HG03460 (cell line): ENCODE measurements around the gene GPR35.
"Not testable (repeated sequence)": the region's sequence is repeated elsewhere in the genome, so short reads cannot be mapped to it uniquely, and the experiment has no call there.

Source experiments
- ATAC-seq: cut with Tn5 transposase; IDR thresholded peaks from one replicate; pipeline ENCODE4 v1.9.1; 2021; ENCODE audit not compliant: unreplicated experiment

Gene GPR35

DNA sequence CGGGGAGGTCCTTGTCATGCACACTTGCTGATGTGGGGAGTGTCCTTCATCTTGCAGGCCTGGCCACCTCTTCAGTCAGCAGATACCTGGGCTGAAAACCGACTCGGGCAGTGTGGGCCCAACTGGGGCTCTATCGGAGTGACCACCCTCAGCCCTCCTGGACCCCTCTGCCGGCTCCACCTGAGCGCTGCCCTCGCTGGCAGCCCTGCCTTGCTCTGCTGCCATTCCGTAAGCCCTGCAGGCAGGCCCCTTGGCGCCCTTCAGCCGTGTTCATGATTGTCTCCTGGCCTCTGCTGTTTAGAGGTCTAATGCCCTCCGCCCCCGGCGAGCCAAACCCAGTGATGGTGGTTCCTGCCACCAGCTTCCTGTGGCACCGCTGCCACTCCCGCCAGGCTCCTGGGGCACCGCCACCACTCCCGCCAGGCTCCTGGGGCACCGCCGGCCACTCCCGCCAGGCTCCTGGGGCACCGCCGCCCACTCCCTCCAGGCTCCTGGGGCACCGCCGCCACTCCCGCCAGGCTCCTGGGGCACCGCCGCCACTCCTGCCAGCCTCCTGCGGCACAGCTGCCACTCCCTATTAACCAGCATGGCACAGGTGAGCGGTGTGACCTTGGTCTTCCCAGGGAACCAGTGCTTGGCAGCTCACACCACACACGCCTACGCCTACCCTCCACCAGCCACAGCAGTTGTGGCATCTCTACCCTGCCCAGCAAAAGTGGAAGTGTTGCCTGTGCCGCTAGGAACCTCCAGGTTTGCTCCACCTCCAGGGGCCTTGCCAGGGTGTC, 22.8 kb upstream of the GPR35 start:
- no peak for ATAC-seq

GRCh38 chr2:240603081-240603835, 22.0 kb upstream of the GPR35 start:
- no peak for ATAC-seq

DNA sequence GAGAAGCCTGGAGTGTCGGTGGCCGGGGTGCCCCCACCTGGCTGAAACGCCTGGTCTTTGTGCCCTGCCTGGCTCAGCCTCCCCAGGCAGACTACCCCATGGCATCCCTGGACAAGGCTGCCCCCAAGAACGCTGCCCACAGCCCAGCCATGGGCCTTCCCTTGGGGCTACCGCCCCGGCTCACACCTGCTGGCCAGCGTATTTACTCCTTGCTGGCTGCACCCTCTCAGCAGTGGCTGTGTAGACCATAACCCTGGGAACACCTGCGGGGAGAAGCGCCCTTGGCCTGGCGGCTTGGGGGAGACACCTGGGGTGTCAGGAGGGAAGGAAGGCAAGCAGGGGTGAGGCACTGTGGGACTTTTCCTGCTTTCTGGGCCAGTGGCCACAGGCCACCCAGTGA, 21.4 kb upstream of the GPR35 start:
- no peak for ATAC-seq

DNA sequence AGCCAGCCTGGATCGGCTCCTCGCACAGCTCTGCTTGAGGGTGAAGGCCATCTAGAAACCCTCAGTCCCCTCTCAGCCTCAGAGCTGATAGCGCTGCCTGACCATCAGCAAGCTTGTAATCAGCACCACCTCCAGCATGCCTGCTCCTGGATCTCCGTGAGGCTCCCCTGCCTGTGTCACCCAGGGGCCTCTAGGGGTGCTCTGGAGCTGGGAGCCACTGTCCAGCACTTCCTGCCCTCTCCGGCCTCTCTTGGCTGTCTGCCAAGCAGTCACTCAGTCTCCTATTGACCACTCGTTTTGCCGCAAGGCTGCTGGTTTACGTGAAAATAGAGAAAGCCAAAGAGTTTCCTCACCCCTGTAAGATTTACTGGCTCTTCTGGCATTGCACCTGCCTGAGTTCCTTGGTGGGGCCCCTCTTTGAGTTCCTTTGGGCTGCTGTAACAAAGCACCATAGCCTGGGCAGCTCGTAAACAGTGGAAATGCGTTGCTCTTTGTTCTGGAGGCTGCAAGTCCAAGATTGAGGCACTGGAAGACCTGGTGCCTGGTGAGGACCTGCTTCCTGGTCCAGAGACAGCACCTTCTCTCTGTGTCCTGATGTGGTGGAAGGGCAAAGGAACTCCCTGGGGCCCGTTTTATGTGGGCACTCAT, 20.9 kb upstream of the GPR35 start:
- ATAC-seq, result no peak

- no peak for ATAC-seq
These were observed 20.2 kb upstream of the GPR35 start for GRCh38 chr2:240604939-240605716.

DNA sequence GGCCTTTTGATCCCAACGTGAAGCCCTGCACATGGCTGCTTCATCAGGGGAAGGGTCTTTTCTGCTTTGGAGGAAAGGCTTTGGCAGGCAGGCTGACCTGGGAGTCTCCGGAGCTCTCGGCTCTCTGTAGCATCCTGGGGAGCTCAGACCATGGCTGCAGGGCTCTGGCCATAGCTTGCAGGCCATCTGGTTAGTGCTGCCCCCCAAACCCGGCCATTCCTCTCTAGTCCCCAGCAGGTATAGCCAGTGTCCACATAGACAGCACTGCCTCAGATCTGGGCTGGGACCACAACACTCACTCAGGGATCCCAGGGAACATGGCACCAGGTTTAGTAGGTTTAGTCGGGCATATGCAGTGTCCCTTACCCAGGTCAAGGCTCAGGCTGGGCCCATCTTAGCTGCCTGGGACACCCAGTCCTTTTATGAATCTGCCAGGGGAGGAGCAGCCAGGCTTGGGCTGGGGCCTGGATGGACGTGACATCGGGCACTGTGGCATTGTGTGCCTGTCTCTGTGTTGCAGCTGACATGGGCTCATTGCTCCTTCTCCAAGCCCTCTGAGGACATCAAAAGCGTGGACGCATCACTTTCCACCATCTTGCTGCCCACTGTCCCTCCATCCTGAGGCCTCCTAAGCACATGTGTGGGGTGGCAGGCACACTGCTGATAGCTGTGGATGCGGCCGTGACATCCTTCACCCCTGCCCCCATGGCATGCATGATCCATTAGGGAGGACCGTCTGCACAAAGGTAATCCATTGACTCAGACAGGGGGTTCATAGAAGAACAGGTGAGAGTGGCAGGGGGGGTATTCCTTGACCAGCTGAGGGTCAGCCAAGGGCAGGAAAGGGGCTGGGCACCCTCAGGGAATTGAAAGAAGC, 19.2 kb upstream of the GPR35 start:
- ATAC-seq, result no peak

DNA sequence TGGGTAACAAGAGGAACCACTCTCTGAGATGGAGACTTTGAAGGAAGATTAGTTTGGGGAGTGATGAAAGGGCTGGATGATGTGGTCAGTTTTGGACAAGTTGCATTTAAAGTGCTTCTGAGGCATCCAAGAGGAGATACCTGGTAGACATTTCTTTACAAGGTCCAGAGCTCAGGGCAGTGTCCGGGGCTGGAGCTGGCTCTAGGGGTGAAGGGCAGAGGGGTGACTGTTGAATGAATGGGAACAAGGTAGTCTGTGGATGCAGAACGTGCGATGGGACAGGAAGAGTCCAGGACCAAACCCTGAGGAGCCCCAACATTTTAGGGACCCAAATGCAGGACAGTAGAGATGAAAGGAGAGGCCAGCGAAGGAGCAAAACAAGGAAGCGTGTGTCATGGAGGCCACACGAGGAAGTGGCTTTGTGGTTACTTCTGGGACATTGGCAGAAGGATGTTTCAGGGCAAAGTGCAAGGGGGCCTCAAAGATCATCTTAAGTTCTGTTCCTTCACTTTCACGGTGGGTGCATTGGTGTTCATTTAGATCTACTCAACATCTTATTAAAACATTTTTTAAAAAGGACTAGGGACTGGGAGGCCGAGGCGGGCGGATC, 13.6 kb upstream of the GPR35 start:
- no peak for ATAC-seq

GRCh38 chr2:240613781-240614180, 11.5 kb upstream of the GPR35 start:
- no peak for ATAC-seq

DNA sequence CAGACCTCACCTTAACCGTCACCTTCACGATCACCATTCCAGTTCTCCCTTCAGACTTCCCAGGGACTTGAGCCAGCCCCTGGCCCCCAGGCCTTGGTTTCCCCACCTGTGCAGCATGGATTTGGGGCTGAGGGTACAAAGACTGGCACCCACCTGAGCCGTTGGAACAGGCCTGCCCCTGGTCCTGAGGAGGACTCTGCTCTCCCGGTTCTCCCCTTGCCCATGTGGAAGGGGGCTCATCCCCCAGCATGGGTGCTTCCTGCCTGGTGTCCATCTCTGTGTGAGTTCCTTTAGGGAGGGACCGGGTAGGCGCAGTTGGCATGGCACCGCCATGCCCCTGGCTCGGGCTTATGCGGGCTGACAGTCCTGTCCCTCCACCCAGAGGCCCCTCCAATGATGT, 10.9 kb upstream of the GPR35 start:
- ATAC-seq, result no peak

DNA sequence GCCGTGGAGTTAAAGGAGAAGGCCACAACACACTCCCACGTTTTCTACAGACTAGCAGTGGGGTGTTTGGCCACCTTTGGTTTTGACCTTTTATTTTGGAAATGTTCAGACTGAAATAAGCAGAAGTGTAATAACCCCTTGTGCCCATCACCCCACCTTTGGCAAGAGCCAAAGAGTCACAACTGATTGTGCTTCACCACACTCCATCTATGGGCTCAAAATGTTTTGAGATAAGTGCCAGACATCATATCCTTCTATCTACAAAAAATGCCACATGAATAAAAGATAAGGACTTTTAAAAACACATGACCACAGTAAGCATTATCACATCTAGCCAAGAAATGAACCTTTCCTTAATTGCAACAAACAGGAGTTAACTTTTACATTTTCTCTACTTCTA, 9.9 kb upstream of the GPR35 start:
- ATAC-seq, result no peak

GRCh38 chr2:240615820-240616547, 9.3 kb upstream of the GPR35 start:
- no peak for ATAC-seq

DNA sequence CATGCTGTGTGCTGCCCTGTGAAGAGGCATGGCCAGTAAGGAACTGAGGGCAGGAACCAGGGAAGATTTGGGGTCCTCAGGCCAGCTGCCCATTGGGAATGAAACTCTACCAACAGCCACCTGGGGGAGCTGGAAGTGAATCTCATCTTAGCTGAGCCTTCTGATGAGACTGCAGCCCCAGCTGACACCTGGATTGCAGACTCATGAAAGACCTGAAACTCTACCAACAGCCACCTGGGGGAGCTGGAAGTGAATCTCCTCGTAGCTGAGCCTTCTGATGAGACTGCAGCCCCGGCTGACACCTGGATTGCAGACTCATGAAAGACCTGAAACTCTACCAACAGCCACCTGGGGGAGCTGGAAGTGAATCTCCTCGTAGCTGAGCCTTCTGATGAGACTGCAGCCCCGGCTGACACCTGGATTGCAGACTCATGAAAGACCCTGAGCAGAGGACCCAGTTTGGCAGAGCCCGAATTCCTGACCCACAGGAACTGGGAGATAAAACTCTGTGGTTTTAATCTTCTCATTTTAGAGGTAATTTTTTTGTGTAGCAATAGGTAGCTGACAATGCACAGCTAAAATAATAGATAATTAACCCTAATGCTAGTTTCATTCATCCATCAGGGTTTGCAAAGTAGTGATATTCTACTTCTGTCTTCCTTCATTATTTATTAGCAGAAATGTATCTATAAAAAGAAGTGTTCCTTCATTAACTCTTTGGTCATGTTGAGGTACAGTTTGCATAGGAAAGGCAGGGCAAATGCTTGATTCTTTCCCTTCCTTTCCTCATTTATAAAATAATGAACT, 8.2 kb upstream of the GPR35 start:
- not testable (repeated sequence) for ATAC-seq

- ATAC-seq, result no peak
These were observed 6.5 kb upstream of the GPR35 start for GRCh38 chr2:240618776-240619175.

GRCh38 chr2:240619506-240620148, 5.7 kb upstream of the GPR35 start:
- ATAC-seq, result no peak

- ATAC-seq, result no peak
These were observed 5.0 kb upstream of the GPR35 start for GRCh38 chr2:240620149-240620731.

GRCh38 chr2:240620859-240621258, 4.4 kb upstream of the GPR35 start:
- no peak for ATAC-seq

DNA sequence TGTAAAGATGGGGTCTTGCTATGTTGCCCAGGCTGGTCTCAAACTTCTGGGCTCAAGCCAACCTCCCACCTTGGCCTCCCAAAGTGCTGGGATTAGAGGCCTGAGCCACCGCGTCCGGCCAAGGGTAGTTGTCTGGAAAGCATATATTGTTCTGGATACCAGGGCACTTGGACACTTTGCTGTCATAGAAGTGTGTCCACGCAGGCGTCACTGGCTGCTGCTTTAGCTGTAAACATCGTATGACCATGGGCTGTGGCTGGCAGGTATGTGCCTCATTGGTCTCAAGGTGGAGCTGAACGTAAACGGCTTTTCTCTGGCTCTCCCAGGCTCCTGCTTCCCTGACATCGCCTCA, 3.2 kb upstream of the GPR35 start:
- ATAC-seq, result no peak
